Activated CD8-positive, alpha-beta memory T cell treated with anti-CD3 and anti-CD28 coated beads for 1 hour (primary cell): ENCODE results near the gene ACVRL1.

Source experiments
- DNase-seq, 2 donors: peaks; one replicate each; pipeline ENCODE4 v3.0.0-alpha.2; 2020; ENCODE audit warnings: low read depth in 1 of 2; ENCODE audit errors: extremely low read depth in 1 of 2

The ACVRL1 gene

GRCh38 chr12:51959921-51960320, 52.6 kb downstream of the ACVRL1 start:
- no peak for DNase-seq

- no peak for DNase-seq
Measured at GRCh38 chr12:51960488-51960887, 53.2 kb downstream of the ACVRL1 start.

GRCh38 chr12:51960890-51961289, 53.6 kb downstream of the ACVRL1 start:
- no peak for DNase-seq

GRCh38 chr12:51961834-51962233, 54.5 kb downstream of the ACVRL1 start:
- DNase-seq, result no peak

GRCh38 chr12:51962737-51963136, 55.4 kb downstream of the ACVRL1 start:
- DNase-seq, result no peak

GRCh38 chr12:51963477-51963876, 56.2 kb downstream of the ACVRL1 start:
- no peak for DNase-seq

GRCh38 chr12:51969643-51970042, 62.3 kb downstream of the ACVRL1 start:
- DNase-seq, result no peak

- no peak for DNase-seq
Measured at GRCh38 chr12:51970904-51971646, 63.8 kb downstream of the ACVRL1 start.

- DNase-seq, result no peak
Measured at GRCh38 chr12:51971679-51972421, 64.5 kb downstream of the ACVRL1 start.

GRCh38 chr12:51972422-51972812, 65.1 kb downstream of the ACVRL1 start:
- DNase-seq, result no peak

- DNase-seq, result no peak
Measured at GRCh38 chr12:51972849-51973273, 65.6 kb downstream of the ACVRL1 start.
